ENCODE data around the gene ASTN2. TPM values are rescaled to one million over a fixed set of nuclear protein-coding genes. Genes with fewer than 3 reads are reported as not detected.

ASTN2 gene
- polyA plus RNA-seq, 3 donors from 2014 or later: 1.7 to 4.5 (median 2.2) TPM

DNA sequence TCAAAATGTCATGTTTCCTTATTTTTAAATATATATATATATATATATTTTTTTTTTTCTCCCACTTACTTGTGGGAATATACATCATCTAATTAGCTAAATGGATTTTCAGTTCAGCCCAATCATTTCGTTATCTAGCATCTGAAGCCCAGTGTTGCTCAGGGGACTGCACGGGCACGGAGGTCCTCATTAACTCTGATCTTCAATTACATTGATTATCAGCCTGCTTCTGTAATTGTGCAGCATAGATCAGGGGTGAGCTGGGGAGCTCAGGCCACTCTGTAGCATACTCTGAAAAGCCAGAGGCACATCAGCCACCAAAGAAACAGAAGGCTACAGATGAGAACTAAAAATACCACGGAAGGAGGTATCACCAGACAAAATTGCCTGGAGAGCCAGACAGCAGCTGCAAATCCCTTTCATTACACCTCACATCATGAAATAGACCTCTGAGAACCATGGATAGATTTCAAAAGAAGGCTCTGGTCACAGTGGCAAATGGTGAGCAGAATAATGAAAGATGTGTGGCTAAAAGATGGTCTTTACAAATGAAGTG lies 401.3 kb downstream of the ASTN2 start:
- Mint-ChIP-seq H3K36me3 (no peaks in the 10 kb centered on the region), H3K27me3 (ENCODE audit: low read depth in 3 of 3) (peaks cover 2 to 5% (median 4%) of the 10 kb centered on the region in 3 donors), H3K4me1 (no peaks in the 10 kb centered on the region), H3K9me3 (peaks cover 0 to 5% (median 3%) of the 10 kb centered on the region in 6 donors), H3K4me3 (no peak overlapping the region), H3K27ac (no peak overlapping the region)
- DNase-seq: no peak

DNA sequence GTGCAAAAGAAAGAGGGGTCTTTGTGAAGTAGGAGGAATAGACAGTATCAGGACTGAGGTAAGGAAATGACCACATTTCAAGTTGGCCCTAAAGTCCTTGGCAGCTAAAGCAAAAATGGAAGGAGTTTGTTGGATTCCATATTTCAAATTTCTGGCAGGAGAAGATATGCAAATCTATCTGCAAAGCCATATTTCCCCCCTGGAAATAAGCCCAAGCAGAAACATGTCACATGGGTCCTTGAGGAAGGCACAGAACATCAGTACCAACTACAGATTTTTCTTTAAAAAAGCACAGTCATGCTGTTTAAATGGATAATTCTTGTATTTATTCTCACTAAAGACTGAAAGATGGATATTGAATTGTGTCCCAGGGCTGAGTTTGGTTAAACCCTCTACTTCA lies 404.8 kb downstream of the ASTN2 start:
- no peak for DNase-seq
- Mint-ChIP-seq H3K36me3 (no peaks in the 10 kb centered on the region), H3K9me3 (peaks cover 0 to 19% (median 7%) of the 10 kb centered on the region in 6 donors), H3K4me3 (no peak overlapping the region), H3K27me3 (ENCODE audit: low read depth in 3 of 3) (peaks cover 0 to 4% (median 3%) of the 10 kb centered on the region in 3 donors), H3K4me1 (no peaks in the 10 kb centered on the region), H3K27ac (no peak overlapping the region)

DNA sequence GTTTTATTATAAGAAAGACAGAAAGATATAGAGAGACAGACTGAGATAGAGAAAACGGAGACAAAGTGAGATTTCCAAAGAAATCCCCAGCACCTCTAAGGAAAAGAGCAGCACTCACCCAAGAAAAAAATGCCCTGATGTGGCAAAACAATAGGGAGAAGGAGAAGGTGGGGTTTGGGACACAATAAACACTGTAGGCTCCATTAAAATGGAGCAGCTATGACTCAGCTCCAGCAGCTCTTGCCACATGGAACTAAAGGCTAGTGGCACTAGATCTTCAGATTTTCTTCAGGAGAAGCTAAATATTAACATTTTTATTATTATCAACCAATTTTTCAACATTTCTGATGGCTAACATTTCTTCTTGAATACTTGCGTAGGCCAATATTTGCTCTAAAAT lies 406.0 kb downstream of the ASTN2 start:
- Mint-ChIP-seq H3K4me1 (no peaks in the 10 kb centered on the region), H3K36me3 (no peaks in the 10 kb centered on the region), H3K27ac (no peak overlapping the region), H3K27me3 (ENCODE audit: low read depth in 3 of 3) (peaks cover 0 to 3% (median 0%) of the 10 kb centered on the region in 3 donors), H3K4me3 (no peak overlapping the region), H3K9me3 (peaks cover 0 to 25% (median 5%) of the 10 kb centered on the region in 6 donors)
- no peak for DNase-seq

DNA sequence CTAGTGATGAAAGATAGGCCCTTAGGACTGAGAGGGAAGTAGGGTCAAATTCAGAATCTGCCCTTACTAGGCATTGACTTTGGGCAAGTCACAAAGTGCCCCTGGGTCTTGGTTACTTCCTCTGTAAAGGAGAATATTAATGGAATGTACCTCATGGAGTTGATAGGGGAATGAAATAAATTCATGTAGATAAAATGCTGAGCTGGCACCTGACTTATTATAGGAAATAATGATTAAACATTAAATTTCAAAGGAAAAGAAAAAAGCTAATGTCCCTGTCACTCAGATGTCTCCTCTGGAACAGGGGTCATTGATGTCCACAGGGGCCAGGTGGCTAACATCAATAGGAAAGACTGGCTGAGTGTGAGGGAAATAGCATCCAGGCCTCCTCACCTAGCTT lies 406.4 kb downstream of the ASTN2 start:
- Mint-ChIP-seq H3K27ac (no peak overlapping the region), H3K9me3 (peaks cover 0 to 27% (median 5%) of the 10 kb centered on the region in 6 donors), H3K4me3 (no peak overlapping the region), H3K36me3 (no peaks in the 10 kb centered on the region), H3K27me3 (ENCODE audit: low read depth in 3 of 3) (peaks cover 0 to 3% (median 0%) of the 10 kb centered on the region in 3 donors), H3K4me1 (no peaks in the 10 kb centered on the region)
- no peak for DNase-seq

DNA sequence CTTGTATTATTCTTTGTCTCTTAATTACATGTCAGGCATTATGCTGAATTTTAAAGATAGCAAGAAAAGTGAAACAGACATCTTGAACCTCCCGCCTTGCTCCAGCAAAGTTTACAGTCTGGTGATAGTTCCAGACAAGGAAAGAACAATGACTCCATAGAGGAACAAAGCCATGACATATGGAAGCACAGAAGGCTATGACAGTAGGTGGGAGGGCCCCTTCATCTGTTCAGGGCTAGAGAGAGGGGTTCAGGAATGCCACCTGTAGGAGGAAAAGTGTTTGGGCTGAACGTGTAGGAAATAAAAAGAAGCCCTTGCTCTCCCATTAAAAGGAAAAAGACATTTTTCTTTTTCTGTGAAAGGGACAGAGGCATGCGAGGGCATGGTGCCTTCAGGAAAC lies 412.2 kb downstream of the ASTN2 start:
- H3K4me3 Mint-ChIP-seq: no peak overlapping the region
- no peak for DNase-seq
- no peaks in the 10 kb centered on the region for H3K36me3 Mint-ChIP-seq
- no peak overlapping the region for H3K27ac Mint-ChIP-seq
- peaks cover 0 to 39% (median 4%) of the 10 kb centered on the region in 6 donors for H3K9me3 Mint-ChIP-seq
- H3K27me3 Mint-ChIP-seq (ENCODE audit: low read depth in 3 of 3): peaks cover 0 to 5% (median 5%) of the 10 kb centered on the region in 3 donors
- no peaks in the 10 kb centered on the region for H3K4me1 Mint-ChIP-seq

DNA sequence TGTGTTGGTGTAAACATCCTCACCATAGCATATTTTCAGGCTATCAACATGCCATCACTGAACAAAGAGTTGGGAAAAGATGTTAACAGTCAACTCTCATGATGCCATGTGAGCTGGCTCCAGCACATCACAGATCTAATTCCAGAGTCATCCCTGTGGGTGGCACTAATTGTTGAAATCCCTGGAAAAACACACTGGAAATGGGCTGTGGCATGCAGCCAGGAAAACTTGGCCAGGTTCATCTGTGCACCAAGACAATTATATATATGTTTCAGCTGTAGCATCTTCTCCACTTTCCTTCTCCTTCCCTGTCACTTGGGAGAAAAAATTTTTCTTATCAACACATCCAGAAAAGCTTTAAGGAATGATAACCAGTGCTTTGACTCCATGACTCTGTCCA lies 414.0 kb downstream of the ASTN2 start:
- Mint-ChIP-seq H3K9me3 (peaks cover 0 to 25% (median 3%) of the 10 kb centered on the region in 6 donors), H3K4me1 (no peaks in the 10 kb centered on the region), H3K27ac (no peak overlapping the region), H3K36me3 (no peaks in the 10 kb centered on the region), H3K27me3 (ENCODE audit: low read depth in 3 of 3) (peaks cover 0 to 5% (median 5%) of the 10 kb centered on the region in 3 donors), H3K4me3 (no peak overlapping the region)
- no peak for DNase-seq

DNA sequence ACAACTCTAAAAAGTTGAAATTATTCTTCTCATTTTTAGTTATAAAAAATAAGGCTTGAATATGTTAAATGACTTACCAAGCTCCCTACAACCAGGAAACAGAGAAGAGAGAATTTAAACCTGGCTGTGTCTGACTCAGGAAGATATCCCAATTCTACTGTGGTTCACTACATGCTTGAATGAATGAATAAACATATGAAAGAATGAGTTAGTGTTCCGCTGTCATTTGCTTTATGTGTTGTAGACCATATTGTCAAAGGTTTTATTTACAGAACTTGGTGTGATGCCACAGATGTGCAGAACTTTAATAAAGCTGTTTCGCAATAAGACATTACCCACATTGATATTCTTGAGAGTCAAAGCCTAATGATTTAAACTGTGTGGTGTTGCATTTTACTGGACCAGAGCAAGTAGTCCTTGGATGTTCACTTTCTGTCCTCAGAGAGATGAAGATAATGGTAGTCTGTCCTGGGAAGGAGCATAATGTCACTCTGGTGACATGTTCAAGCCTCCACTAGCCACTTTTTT lies 414.6 kb downstream of the ASTN2 start:
- DNase-seq: no peak
- H3K27ac Mint-ChIP-seq: no peak overlapping the region
- peaks cover 0 to 5% (median 5%) of the 10 kb centered on the region in 3 donors for H3K27me3 Mint-ChIP-seq (ENCODE audit: low read depth in 3 of 3)
- no peak overlapping the region for H3K4me3 Mint-ChIP-seq
- H3K36me3 Mint-ChIP-seq: no peaks in the 10 kb centered on the region
- H3K4me1 Mint-ChIP-seq: no peaks in the 10 kb centered on the region
- H3K9me3 Mint-ChIP-seq: peaks cover 0 to 20% (median under 1%) of the 10 kb centered on the region in 6 donors

DNA sequence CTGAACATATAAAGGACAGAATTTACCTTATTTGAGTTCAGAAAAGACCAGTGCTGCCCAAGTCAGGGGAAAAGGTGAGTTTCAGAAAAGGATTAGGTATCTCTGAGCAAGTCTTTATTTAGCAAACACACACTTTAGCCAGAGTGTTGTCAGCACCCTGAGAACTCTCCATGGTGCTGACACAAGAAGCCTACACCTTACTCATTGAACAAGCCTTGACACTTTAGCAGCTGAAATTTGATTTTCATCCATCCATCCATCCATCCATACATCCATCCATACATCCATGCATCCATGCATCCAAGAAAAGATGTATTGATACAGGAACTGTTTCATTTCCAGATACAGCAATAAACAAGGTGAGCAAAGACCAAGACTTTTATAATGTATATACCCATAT lies 416.6 kb downstream of the ASTN2 start:
- Mint-ChIP-seq H3K4me1 (no peaks in the 10 kb centered on the region), H3K9me3 (peaks cover 0 to 10% (median under 1%) of the 10 kb centered on the region in 6 donors), H3K27ac (no peak overlapping the region), H3K27me3 (ENCODE audit: low read depth in 3 of 3) (peaks cover 0 to 5% (median 5%) of the 10 kb centered on the region in 3 donors), H3K4me3 (no peak overlapping the region), H3K36me3 (no peaks in the 10 kb centered on the region)
- DNase-seq: peak in 1 of 3 donors; percentile 19

DNA sequence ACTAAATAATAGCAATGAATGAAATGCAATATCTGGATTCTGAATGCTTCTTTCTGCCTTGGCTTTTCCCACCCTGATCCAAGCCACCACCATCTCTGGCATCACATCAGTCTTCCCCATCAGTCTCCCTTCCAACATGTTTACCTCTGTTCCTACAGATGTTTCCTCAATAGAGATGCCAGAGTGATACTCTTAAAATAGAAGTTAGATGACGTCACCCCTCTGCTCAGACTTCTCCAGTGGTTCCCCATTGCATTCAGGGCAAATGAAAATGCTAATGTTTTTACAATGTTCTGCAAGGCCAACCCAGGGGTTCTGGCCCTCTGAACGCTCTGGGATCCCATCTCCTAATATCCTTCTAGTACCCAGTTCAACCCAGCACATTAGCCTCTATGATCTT lies 422.0 kb downstream of the ASTN2 start:
- no peak overlapping the region for H3K4me3 Mint-ChIP-seq
- H3K4me1 Mint-ChIP-seq: no peaks in the 10 kb centered on the region
- H3K27ac Mint-ChIP-seq: no peak overlapping the region
- peaks cover 0 to 14% (median 4%) of the 10 kb centered on the region in 3 donors for H3K27me3 Mint-ChIP-seq (ENCODE audit: low read depth in 3 of 3)
- peaks cover 0 to 8% (median 0%) of the 10 kb centered on the region in 6 donors for H3K9me3 Mint-ChIP-seq
- no peaks in the 10 kb centered on the region for H3K36me3 Mint-ChIP-seq
- no peak for DNase-seq

DNA sequence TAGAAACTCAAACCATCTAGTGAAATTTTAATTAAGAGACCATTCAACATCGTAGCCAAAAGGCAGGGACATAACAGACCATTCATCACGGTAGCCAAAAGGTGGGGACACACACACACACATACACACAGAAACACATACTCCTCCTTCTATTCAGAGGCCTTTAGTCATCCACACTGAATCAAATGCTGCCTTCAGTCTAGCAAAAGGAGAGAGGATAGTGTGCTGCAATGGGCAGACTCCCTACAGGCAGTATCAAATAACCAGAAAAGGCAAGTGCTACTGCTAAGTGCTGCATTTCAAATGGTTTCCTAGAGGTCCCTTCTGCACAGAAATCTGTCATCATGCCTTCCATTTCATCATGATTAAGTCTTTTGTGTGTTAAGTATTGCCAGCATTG lies 423.8 kb downstream of the ASTN2 start:
- H3K9me3 Mint-ChIP-seq: peaks cover 0 to 13% (median 1%) of the 10 kb centered on the region in 6 donors
- no peak for DNase-seq
- no peak overlapping the region for H3K4me3 Mint-ChIP-seq
- H3K36me3 Mint-ChIP-seq: no peaks in the 10 kb centered on the region
- H3K27ac Mint-ChIP-seq: no peak overlapping the region
- peaks cover 0 to 14% (median 4%) of the 10 kb centered on the region in 3 donors for H3K27me3 Mint-ChIP-seq (ENCODE audit: low read depth in 3 of 3)
- H3K4me1 Mint-ChIP-seq: no peaks in the 10 kb centered on the region

DNA sequence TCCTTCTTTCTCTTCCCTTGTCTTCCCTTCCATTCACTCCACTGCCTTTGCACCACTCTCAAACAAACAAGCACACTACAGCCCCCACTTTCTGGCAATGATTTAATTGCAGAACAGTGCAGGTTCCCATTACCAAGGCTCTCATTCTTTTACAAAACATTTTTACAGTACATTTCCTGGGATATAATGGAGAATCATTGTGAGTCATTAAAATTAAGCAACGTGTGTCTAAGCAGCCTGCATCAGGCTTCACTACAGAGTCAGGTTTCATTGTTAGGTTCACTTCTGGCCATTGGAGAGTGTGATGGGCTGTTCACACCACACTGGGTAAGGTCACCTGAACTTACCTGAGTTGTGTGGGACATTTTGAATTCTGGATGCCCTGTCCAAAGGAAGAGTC lies 424.3 kb downstream of the ASTN2 start:
- peaks cover 0 to 13% (median 1%) of the 10 kb centered on the region in 6 donors for H3K9me3 Mint-ChIP-seq

DNA sequence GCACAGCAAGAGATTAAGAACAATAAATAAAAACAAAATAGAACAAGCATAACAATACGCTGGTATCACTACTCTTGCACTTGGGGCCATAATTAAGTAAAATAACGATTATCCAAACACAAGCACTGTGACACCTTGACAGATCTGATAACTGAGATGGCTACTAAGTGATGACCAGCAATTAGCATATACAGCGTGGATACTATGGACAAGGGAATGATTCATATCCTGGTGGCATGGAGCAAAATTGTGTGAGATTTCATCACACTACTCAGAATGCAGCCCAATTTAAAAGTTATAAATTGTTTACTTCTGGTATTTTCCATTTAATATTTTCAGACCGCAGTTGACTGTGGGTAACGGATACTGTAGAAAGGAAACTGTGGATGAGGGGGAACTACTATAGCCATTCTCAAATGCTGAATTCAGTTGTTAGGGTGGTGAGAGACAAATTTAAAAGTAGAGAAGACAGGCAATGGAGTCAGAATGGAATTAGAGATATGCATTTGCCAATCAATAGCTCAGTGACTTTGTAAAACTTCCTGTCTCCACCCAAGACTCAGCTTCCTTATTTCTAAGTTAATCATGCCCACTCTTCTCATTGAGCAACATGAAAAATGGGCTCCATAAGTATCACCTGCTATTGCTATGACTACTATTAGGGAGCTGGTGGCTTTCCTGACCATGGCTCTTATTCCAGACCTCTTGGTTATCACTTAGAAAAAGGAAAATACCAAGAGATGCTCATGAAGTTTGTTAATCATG lies 427.0 kb downstream of the ASTN2 start:
- Mint-ChIP-seq H3K4me3 (peak overlapping the region in 2 of 5 donors; percentile 62 to 77), H3K4me1 (no peaks in the 10 kb centered on the region), H3K27ac (peak overlapping the region in 2 of 6 donors; percentile 11 to 61), H3K36me3 (no peaks in the 10 kb centered on the region), H3K9me3 (peaks cover 0 to 18% (median 2%) of the 10 kb centered on the region in 6 donors), H3K27me3 (ENCODE audit: low read depth in 3 of 3) (peaks cover 0 to 16% (median 4%) of the 10 kb centered on the region in 3 donors)
- DNase-seq: peak in 1 of 3 donors; percentile 50

More for the DNA sequence above, 424.3 kb downstream of the ASTN2 start:
- no peak for DNase-seq
- Mint-ChIP-seq H3K27ac (no peak overlapping the region), H3K4me3 (no peak overlapping the region), H3K27me3 (ENCODE audit: low read depth in 3 of 3) (peaks cover 0 to 14% (median 4%) of the 10 kb centered on the region in 3 donors), H3K36me3 (no peaks in the 10 kb centered on the region), H3K4me1 (no peaks in the 10 kb centered on the region)

DNA sequence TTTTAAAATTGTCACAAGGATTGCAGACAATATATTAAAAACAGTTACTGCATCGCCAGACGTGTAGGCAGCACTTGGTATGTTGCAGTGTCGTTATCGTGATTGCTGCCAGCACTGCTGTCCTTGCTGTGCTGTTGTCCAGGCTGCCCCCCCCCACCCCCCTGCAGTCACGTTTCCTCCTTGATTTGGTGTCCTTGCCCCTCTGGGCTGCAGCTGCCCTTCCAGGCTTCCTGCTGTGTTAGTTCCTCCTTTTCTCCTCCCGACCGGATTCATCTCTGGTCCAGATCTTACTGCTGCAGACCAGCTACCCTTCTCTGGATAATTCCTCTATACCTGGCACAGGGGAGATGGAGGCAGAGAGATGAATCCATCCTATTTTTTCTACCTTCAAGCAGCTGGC lies 428.8 kb downstream of the ASTN2 start:
- Mint-ChIP-seq H3K27ac (peak overlapping the region in 1 of 6 donors; percentile 67), H3K4me3 (no peak overlapping the region), H3K27me3 (ENCODE audit: low read depth in 3 of 3) (peaks cover 0 to 16% (median 4%) of the 10 kb centered on the region in 3 donors), H3K4me1 (no peaks in the 10 kb centered on the region), H3K36me3 (no peaks in the 10 kb centered on the region), H3K9me3 (peaks cover 0 to 16% (median 2%) of the 10 kb centered on the region in 6 donors)
- DNase-seq: no peak

DNA sequence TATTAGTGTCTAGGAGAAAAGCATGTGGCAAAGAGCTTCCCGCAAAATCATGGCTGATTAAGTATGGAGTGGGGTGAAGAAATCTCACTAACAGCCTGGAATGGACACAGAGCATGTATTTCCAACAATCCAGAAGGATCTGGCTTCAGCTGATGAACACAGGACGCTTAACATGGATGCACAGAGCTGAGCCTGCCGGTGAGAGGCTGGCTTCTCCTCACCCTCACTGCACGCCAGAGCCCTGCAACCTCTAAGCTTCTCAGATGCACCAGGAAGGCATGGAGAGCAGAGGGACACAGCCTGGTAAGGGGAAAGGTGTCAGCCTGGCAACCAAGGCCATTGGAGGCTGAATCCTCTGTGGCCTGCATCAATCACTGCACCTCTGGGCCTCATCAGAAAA lies 429.3 kb downstream of the ASTN2 start:
- H3K4me1 Mint-ChIP-seq: no peaks in the 10 kb centered on the region
- peaks cover 0 to 12% (median 4%) of the 10 kb centered on the region in 3 donors for H3K27me3 Mint-ChIP-seq (ENCODE audit: low read depth in 3 of 3)
- no peak overlapping the region for H3K4me3 Mint-ChIP-seq
- H3K9me3 Mint-ChIP-seq: peaks cover 0 to 11% (median 2%) of the 10 kb centered on the region in 6 donors
- DNase-seq: no peak
- no peak overlapping the region for H3K27ac Mint-ChIP-seq
- no peaks in the 10 kb centered on the region for H3K36me3 Mint-ChIP-seq

Data from immature natural killer cell (primary cell).